ENCODE measurements around the gene LRRC46. TPM values are rescaled to one million over a fixed set of nuclear protein-coding genes. Genes with fewer than 3 reads are reported as not detected.

Gene LRRC46
- total and polyA plus RNA-seq, 2 experiments from 2014 or later = 0.95 TPM; not detected in 1

DNA sequence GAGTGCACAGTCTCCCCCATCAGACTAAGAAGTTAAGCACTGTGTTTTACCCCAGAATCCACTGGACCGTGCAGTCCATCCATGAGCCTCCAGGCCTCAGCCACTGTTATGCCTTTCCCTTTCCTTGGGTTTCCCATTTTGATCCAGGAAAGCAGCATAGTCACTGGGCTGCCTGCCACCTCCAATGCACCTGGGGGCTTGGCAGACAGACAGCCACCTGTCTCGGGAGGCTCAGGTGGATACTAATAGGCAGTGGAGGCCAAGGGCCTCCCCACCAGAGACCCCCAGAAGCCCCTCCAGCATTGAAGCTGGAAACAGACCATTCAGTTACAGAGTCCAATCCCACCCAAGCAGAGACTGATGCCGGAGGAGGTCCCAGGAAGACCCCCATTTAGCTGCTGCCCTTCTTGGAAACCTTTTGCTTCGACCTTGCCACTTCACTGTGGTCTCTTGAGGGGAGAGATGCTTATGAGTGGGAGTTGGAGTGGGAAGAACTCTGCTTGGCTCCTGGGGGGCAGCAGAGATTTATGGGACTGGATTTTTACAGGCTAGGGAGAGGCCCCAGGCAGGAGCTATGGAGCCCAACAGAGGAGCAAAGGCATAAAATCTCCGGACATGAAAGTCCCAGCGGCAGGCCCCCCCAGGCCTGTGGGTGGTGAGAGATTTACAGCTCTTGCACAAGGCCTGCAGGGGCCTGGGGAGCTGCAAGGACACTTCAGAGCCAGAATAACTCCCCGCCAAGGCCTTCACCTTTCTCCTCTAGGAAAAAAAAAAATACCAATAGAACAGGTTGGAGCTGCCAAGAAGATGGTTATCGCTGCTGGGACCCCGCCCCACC is 52.3 kb downstream of the LRRC46 start:
- H3K9me3 ChIP-seq (ENCODE audit: low read depth) = no peaks in the 10 kb centered on the region
- H3K9ac ChIP-seq = no peak overlapping the region
- 54 to 56% methylated on average over 9 of the region's 9 CpGs for WGBS, 2 experiments (ENCODE audit: low coverage in 1 of 2, low lambda C conversion rate in 2 of 2, missing lambda C conversion rate in 2 of 2)
- H2AFZ ChIP-seq = no peak overlapping the region
- H3K27ac ChIP-seq = no peak overlapping the region
- H4K20me1 ChIP-seq (ENCODE audit: insufficient read depth) = no peaks in the 10 kb centered on the region
- no peak overlapping the region for H3K4me2 ChIP-seq (ENCODE audit: unreplicated experiment)
- H3K27me3 ChIP-seq (replicated peaks; ENCODE audit: insufficient read depth) = no peaks in the 10 kb centered on the region
- in situ Hi-C loops (cut with MboI) = no loop called here
- H3K4me3 ChIP-seq = no peak overlapping the region
- H3K36me3 ChIP-seq (ENCODE audit: low read depth) = no peaks in the 10 kb centered on the region
- H3K9me2 ChIP-seq (ENCODE audit: insufficient read depth) = no peaks in the 10 kb centered on the region
- peaks cover 16% of the 10 kb centered on the region for H3F3A ChIP-seq (ENCODE audit: insufficient read depth)
- no peak for DNase-seq
- H3K4me1 ChIP-seq (ENCODE audit: insufficient read depth) = peaks cover 15% of the 10 kb centered on the region
- H3K79me2 ChIP-seq (ENCODE audit: insufficient read depth) = no peaks in the 10 kb centered on the region
- no peak for TF ChIP-seq EZH2phosphoT487 (IDR thresholded peaks at IDR 0.05; ENCODE audit: insufficient read depth, low read depth)
- TF ChIP-seq EZH2 (IDR thresholded peaks at IDR 0.05; ENCODE audit: insufficient read depth, poor library complexity, severe bottlenecking) = no peak

- no peak overlapping the region for H2AFZ ChIP-seq
- TF ChIP-seq EZH2 (IDR thresholded peaks at IDR 0.05; ENCODE audit: insufficient read depth, poor library complexity, severe bottlenecking) (no peak), EZH2phosphoT487 (IDR thresholded peaks at IDR 0.05; ENCODE audit: insufficient read depth, low read depth) (no peak)
- 53 to 64% methylated on average over 5 of the region's 5 CpGs for WGBS, 2 experiments (ENCODE audit: low coverage in 1 of 2, low lambda C conversion rate in 2 of 2, missing lambda C conversion rate in 2 of 2)
- no peak overlapping the region for H3K4me3 ChIP-seq
- no peaks in the 10 kb centered on the region for H3K79me2 ChIP-seq (ENCODE audit: insufficient read depth)
- DNase-seq = no peak
- no peaks in the 10 kb centered on the region for H3K9me2 ChIP-seq (ENCODE audit: insufficient read depth)
- 0 out of 2 replicates have a peak, but pooled peaks cover 12% of the 10 kb centered on the region for H3F3A ChIP-seq (ENCODE audit: insufficient read depth)
- H3K27ac ChIP-seq = no peak overlapping the region
- H3K27me3 ChIP-seq (replicated peaks; ENCODE audit: insufficient read depth) = no peaks in the 10 kb centered on the region
- no peaks in the 10 kb centered on the region for H3K9me3 ChIP-seq (ENCODE audit: low read depth)
- in situ Hi-C loops (cut with MboI) = no loop called here
- no peak overlapping the region for H3K9ac ChIP-seq
- no peaks in the 10 kb centered on the region for H3K36me3 ChIP-seq (ENCODE audit: low read depth)
- H3K4me1 ChIP-seq (ENCODE audit: insufficient read depth) = peaks cover 10% of the 10 kb centered on the region
- H4K20me1 ChIP-seq (ENCODE audit: insufficient read depth) = no peaks in the 10 kb centered on the region
- H3K4me2 ChIP-seq (ENCODE audit: unreplicated experiment) = no peak overlapping the region
These were observed 52.9 kb downstream of the LRRC46 start for GRCh38 chr17:47884427-47884740.

GRCh38 chr17:47884905-47885730 is 53.6 kb downstream of the LRRC46 start:
- H3K4me2 ChIP-seq (ENCODE audit: unreplicated experiment) = no peak overlapping the region
- H3K4me1 ChIP-seq (ENCODE audit: insufficient read depth) = peaks cover 9% of the 10 kb centered on the region
- H3K36me3 ChIP-seq (ENCODE audit: low read depth) = no peaks in the 10 kb centered on the region
- no peak overlapping the region for H2AFZ ChIP-seq
- in situ Hi-C loops (cut with MboI) = loop anchor here (5.0 kb wide), 1 partner anchor 43 kb away; the partner anchor contains the start of gene SCRN2
- no peak overlapping the region for H3K4me3 ChIP-seq
- H3K27me3 ChIP-seq (replicated peaks; ENCODE audit: insufficient read depth) = no peaks in the 10 kb centered on the region
- H3K9me2 ChIP-seq (ENCODE audit: insufficient read depth) = no peaks in the 10 kb centered on the region
- no peak overlapping the region for H3K27ac ChIP-seq
- TF ChIP-seq EZH2phosphoT487 (IDR thresholded peaks at IDR 0.05; ENCODE audit: insufficient read depth, low read depth) (no peak), EZH2 (IDR thresholded peaks at IDR 0.05; ENCODE audit: insufficient read depth, poor library complexity, severe bottlenecking) (no peak)
- no peak overlapping the region for H3K9ac ChIP-seq
- WGBS, 2 experiments (ENCODE audit: low coverage in 1 of 2, low lambda C conversion rate in 2 of 2, missing lambda C conversion rate in 2 of 2) = 40 to 45% methylated on average over 11 of the region's 11 CpGs
- no peaks in the 10 kb centered on the region for H3K9me3 ChIP-seq (ENCODE audit: low read depth)
- 0 out of 2 replicates have a peak, but pooled peaks cover 12% of the 10 kb centered on the region for H3F3A ChIP-seq (ENCODE audit: insufficient read depth)
- no peaks in the 10 kb centered on the region for H4K20me1 ChIP-seq (ENCODE audit: insufficient read depth)
- DNase-seq = no peak
- H3K79me2 ChIP-seq (ENCODE audit: insufficient read depth) = no peaks in the 10 kb centered on the region

Other genes starting within 250 kb of the LRRC46 start
- 421 and 423 TPM in 2 replicates for gene KPNB1, start 181.8 kb upstream of the LRRC46 start, total RNA-seq (2014; rRNA removed; shearing (Covaris generic))
- 54.5 and 59.5 TPM in 2 replicates for gene KPNB1, start 181.8 kb upstream of the LRRC46 start, polyA plus RNA-seq (2016; fragmentation: Nextera tagmentation; extraction: Ambion mirVana)
- gene TBKBP1, start 137.5 kb upstream of the LRRC46 start, total RNA-seq (2014; rRNA removed; shearing (Covaris generic)) = 12.3 and 25.8 TPM in 2 replicates
- gene TBKBP1, start 137.5 kb upstream of the LRRC46 start, polyA plus RNA-seq (2016; fragmentation: Nextera tagmentation; extraction: Ambion mirVana) = 1.1 and 1.2 TPM in 2 replicates
- gene TBX21, start 98.4 kb upstream of the LRRC46 start, total RNA-seq (2014; rRNA removed; shearing (Covaris generic)) = not detected in 2 replicates
- gene TBX21, start 98.4 kb upstream of the LRRC46 start, polyA plus RNA-seq (2016; fragmentation: Nextera tagmentation; extraction: Ambion mirVana) = not detected in 2 replicates
- gene OSBPL7, start 9.9 kb upstream of the LRRC46 start, total RNA-seq (2014; rRNA removed; shearing (Covaris generic)) = 2.5 and 5.0 TPM in 2 replicates
- gene OSBPL7, start 9.9 kb upstream of the LRRC46 start, polyA plus RNA-seq (2016; fragmentation: Nextera tagmentation; extraction: Ambion mirVana) = 1.4 and 2.0 TPM in 2 replicates
- 24.8 and 37.3 TPM in 2 replicates for gene MRPL10, start 129 bp upstream of the LRRC46 start, total RNA-seq (2014; rRNA removed; shearing (Covaris generic))
- 30.6 and 35.1 TPM in 2 replicates for gene MRPL10, start 129 bp upstream of the LRRC46 start, polyA plus RNA-seq (2016; fragmentation: Nextera tagmentation; extraction: Ambion mirVana)
- gene SCRN2, start 9.6 kb downstream of the LRRC46 start, total RNA-seq (2014; rRNA removed; shearing (Covaris generic)) = 36.3 and 41.2 TPM in 2 replicates
- gene SCRN2, start 9.6 kb downstream of the LRRC46 start, polyA plus RNA-seq (2016; fragmentation: Nextera tagmentation; extraction: Ambion mirVana) = 38.6 and 39.5 TPM in 2 replicates
- gene SP6, start 19.5 kb downstream of the LRRC46 start, total RNA-seq (2014; rRNA removed; shearing (Covaris generic)) = not detected in 2 replicates
- gene SP6, start 19.5 kb downstream of the LRRC46 start, polyA plus RNA-seq (2016; fragmentation: Nextera tagmentation; extraction: Ambion mirVana) = not detected in 2 replicates
- 2.5 and 3.2 TPM in 2 replicates for gene SP2, start 64.6 kb downstream of the LRRC46 start, total RNA-seq (2014; rRNA removed; shearing (Covaris generic))
- 13.6 and 14.2 TPM in 2 replicates for gene SP2, start 64.6 kb downstream of the LRRC46 start, polyA plus RNA-seq (2016; fragmentation: Nextera tagmentation; extraction: Ambion mirVana)
- 44.7 and 53.7 TPM in 2 replicates for gene PNPO, start 109.9 kb downstream of the LRRC46 start, total RNA-seq (2014; rRNA removed; shearing (Covaris generic))
- 20.0 and 22.7 TPM in 2 replicates for gene PNPO, start 109.9 kb downstream of the LRRC46 start, polyA plus RNA-seq (2016; fragmentation: Nextera tagmentation; extraction: Ambion mirVana)
- gene PRR15L, start 126.2 kb downstream of the LRRC46 start, total RNA-seq (2014; rRNA removed; shearing (Covaris generic)) = not detected in 2 replicates
- gene PRR15L, start 126.2 kb downstream of the LRRC46 start, polyA plus RNA-seq (2016; fragmentation: Nextera tagmentation; extraction: Ambion mirVana) = 0.16 TPM in 1 of 2 replicates, not detected in the other
- gene CDK5RAP3, start 139.4 kb downstream of the LRRC46 start, total RNA-seq (2014; rRNA removed; shearing (Covaris generic)) = 61.7 and 80.8 TPM in 2 replicates
- gene CDK5RAP3, start 139.4 kb downstream of the LRRC46 start, polyA plus RNA-seq (2016; fragmentation: Nextera tagmentation; extraction: Ambion mirVana) = 81.6 and 92.2 TPM in 2 replicates
- gene COPZ2, start 206.1 kb downstream of the LRRC46 start, total RNA-seq (2014; rRNA removed; shearing (Covaris generic)) = 148 and 179 TPM in 2 replicates
- gene COPZ2, start 206.1 kb downstream of the LRRC46 start, polyA plus RNA-seq (2016; fragmentation: Nextera tagmentation; extraction: Ambion mirVana) = 399 and 401 TPM in 2 replicates
- 65.6 and 66.4 TPM in 2 replicates for gene NFE2L1, start 216.7 kb downstream of the LRRC46 start, total RNA-seq (2014; rRNA removed; shearing (Covaris generic))
- gene NFE2L1, start 216.7 kb downstream of the LRRC46 start, polyA plus RNA-seq (2016; fragmentation: Nextera tagmentation; extraction: Ambion mirVana) = 28.0 and 31.4 TPM in 2 replicates